GM18870 (cell line): ENCODE measurements around the gene HIF3A.
"Not testable (repeated sequence)": the region's sequence is repeated elsewhere in the genome, so short reads cannot be mapped to it uniquely, and the experiment has no call there.

Source experiments
- ATAC-seq: cut with Tn5 transposase; IDR thresholded peaks from one replicate; pipeline ENCODE4 v1.9.1; 2021; ENCODE audit warnings: moderate library complexity; ENCODE audit not compliant: unreplicated experiment

HIF3A gene

GRCh38 chr19:46291829-46292228 is 5.0 kb upstream of the HIF3A start:
- no peak for ATAC-seq

GRCh38 chr19:46294494-46294893 is 2.3 kb upstream of the HIF3A start:
- no peak for ATAC-seq

DNA sequence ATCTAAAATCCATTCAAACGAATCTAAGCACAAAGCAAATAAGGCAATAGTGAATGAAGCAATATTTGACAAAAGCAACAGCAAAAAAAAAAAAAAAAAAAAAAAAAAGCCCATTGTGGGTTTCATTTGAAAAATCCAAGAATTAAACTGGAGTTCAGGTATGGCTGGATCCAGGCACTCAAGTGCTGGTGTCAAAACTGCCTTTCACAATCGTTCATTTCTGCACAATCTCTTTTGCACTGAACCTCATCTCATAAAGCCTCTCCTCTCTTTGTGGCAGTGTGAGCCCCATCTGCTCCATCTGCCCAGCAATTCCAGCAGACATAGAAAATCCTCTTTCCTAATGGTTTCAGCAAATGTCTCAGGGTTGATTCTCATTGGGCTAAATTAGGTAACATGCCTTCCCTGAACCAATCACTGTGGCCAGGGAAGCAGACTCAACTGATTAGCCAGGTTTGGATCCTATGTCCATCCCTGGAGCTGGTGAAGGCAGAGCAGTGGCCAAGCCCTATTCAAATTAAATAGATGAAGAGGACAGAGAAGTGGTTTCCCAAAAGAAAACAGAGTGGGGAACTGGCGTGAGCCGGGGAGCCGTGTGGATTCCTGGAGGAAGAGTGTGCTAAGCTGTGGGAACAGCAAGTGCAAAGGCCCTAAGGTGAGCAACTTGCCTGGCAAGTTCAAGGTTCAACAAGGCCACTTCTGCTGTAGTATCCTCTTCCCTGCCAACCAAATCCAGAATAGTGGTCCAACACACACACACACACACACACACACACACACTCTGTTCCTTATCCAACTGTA is 1.2 kb upstream of the HIF3A start:
- no peak for ATAC-seq

- ATAC-seq, result no peak
Observed at GRCh38 chr19:46296202-46296480, 701 bp upstream of the HIF3A start.

- ATAC-seq, result no peak
Observed at GRCh38 chr19:46297700-46298478, 1.0 kb downstream of the HIF3A start.

GRCh38 chr19:46298479-46299003 is 1.7 kb downstream of the HIF3A start:
- no peak for ATAC-seq

GRCh38 chr19:46299004-46299509 is 2.2 kb downstream of the HIF3A start:
- no peak for ATAC-seq

GRCh38 chr19:46299695-46300094 is 2.9 kb downstream of the HIF3A start:
- no peak for ATAC-seq

DNA sequence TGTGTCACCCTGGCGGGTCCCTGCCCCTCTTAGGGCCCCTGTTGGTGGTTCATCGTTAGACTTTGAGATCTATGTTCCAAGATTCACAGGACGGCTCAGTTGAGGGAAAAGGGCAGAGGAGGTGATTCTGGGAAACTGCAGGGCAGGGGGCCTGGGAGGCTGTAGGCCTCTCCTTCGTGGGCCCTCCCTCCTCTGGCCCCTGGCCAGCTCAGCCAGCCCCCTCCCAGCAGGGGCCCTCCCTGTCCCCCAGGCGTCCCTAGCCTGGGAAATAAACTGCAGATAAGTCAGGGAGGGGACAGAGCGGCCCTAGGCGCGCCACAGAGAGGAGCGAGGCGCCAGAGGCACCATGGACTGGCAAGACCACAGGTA is 6.5 kb downstream of the HIF3A start:
- no peak for ATAC-seq

DNA sequence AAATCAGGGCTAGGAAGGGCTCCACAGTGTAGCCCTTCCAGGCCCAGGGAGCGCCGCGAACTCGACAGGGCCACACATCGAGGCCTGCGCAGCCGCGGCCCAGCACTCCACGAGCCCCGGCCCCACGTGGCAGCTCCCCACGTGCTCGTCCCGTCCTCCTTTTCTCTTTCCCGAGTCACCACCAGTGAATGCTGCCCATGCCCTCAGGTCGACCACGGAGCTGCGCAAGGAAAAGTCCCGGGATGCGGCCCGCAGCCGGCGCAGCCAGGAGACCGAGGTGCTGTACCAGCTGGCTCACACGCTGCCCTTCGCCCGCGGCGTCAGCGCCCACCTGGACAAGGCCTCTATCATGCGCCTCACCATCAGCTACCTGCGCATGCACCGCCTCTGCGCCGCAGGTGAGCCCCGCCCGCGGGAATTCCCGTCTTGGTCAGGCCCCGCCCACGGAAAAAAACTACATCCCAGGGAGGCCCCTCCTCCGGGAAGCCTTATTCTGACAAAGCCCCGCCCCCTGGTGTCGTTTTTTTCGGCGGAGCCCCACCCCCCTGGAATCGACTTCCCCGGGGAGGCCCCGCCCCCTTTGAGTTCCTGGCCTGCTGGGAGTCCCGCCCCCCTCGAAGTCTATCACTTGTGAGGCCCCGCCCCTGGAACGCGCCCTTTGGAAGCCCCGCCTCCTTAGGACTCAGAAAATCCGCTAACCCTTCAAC is 7.0 kb downstream of the HIF3A start:
- no peak for ATAC-seq

- ATAC-seq, result no peak
Observed at GRCh38 chr19:46306501-46306900, 9.7 kb downstream of the HIF3A start.

DNA sequence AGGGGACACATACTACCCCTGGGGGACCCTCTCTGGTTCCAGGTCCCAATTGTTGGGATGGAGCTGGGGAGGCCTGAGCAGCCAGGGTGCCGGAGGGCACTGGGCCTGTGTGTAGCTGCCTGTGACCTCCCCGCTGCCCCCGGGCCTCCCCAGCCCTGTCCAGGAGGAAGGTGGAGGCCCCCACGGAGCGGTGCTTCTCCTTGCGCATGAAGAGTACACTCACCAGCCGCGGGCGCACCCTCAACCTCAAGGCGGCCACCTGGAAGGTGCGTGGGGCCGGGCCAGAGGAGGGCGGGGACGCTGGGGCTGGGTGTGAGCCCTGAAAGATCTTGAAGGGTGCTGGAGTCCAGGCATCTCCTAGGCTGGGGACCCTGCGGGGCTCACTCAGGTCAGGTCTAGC is 11.7 kb downstream of the HIF3A start:
- ATAC-seq, result no peak

DNA sequence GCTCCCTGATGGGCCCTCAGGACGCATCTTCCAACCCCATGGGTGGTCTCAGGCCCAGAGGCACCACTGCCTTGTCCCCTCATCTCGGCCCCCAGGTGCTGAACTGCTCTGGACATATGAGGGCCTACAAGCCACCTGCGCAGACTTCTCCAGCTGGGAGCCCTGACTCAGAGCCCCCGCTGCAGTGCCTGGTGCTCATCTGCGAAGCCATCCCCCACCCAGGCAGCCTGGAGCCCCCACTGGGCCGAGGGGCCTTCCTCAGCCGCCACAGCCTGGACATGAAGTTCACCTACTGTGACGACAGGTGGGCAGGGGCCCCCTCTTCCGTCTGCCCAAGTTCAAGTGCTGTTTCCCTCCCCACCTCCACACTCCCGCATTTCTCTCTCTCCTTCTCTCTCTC is 12.2 kb downstream of the HIF3A start:
- no peak for ATAC-seq

GRCh38 chr19:46311444-46311843 is 14.6 kb downstream of the HIF3A start:
- ATAC-seq, result no peak

DNA sequence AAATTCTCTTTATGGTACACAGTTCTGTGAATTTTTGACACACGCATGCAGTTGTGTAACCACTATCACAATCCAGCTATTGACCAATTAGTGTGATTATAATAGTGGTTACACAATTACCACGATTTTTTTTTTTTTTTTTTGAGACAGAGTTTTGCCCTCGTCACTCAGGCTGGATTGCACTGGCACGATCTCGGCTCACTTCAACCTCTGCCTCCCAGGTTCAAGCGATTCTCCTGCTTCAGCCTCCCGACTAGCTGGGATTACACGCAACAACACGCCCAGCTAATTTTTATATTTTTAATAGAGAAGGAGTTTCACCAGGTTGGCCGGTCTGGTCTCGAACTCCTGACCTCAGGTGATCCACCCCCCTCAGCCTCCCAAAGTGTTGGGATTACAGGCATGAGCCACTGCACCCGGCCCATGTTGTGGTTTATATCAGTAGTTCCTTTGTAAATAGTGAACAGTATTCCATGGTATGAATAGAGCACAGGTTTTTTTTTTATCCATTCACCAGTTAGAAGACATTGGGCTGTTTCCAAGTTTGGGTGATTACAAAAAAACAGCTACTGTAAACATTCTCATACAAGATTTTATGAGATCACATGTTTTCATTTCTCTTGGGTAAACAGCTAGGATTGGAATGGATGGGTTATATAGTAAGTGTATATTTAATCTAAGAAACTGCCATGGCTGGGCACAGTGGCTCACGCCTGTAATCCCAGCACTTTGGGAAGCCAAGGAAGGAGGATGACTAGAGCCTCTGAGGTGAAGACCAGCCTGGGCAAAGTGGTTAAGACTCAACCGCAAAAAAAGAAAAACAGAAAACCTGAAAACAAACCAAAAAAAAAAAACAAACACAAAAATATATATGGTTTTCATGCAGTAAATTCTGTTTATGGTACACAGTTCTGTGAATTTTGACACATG is 17.0 kb downstream of the HIF3A start:
- not testable (repeated sequence) for ATAC-seq

- ATAC-seq, result no peak
Observed at GRCh38 chr19:46317339-46317738, 20.5 kb downstream of the HIF3A start.

DNA sequence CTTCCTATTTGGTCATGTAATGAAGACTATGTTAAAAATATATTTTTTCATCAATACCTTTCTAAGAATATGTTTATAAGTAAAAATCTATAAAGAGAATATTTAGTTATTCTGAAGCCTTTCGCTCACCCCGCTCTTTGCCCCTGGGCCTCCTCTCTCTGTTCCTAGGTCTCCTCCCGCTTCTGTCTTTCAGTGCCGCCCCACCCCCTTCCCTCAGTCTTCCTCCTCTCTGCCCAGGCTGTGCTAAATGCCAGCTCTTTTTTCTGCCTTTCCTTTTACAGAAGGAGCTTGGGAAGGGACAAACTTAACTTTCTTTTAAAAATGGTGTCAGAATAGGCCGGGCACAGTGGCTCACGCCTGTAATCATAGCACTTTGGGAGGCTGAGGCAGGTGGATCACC is 22.8 kb downstream of the HIF3A start:
- ATAC-seq, result no peak

GRCh38 chr19:46320559-46320958 is 23.7 kb downstream of the HIF3A start:
- no peak for ATAC-seq

DNA sequence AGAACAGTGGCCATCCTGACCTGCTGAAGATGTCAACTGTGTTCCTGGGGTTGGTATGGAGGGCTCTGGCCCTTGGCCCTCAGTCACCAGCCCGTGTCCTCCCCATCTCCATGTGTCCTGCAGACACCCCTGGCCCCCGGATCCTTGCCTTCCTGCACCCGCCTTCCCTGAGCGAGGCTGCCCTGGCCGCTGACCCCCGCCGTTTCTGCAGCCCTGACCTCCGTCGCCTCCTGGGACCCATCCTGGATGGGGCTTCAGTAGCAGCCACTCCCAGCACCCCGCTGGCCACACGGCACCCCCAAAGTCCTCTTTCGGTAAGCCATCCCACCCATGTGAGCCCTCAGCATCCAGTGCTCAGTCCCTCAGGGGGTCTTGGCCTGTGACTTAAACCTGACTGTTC is 24.8 kb downstream of the HIF3A start:
- ATAC-seq, result no peak

- ATAC-seq, result not testable (repeated sequence)
Observed at GRCh38 chr19:46323227-46323626, 26.4 kb downstream of the HIF3A start.
